A673 (cell line): ENCODE data around the gene SPDEF.

Experiments used
- CTCF ChIP-seq: fragments of 300-800, 200-600 bp; sonication (generic); conservative IDR thresholded peaks from 2 replicates; pipeline ENCODE4 v1.5.1; 2017; ENCODE audit warnings: low read depth, mild to moderate bottlenecking, antibody characterized with exemption, low read length, moderate library complexity, mixed read lengths
- EZH2 ChIP-seq: fragments of 200-600 bp; sonication (generic); IDR thresholded peaks from 2 replicates; pipeline ENCODE4 v1.6.1; 2017; ENCODE audit warnings: borderline replicate concordance, low read depth, mild to moderate bottlenecking, mixed read lengths, antibody characterized with exemption, low read length; ENCODE audit not compliant: poor library complexity, severe bottlenecking

GRCh38 chr6:34496103-34496685, 59.9 kb downstream of the SPDEF start:
- TF ChIP-seq CTCF: no peak
- no peak for TF ChIP-seq EZH2
